IMR-90 (cell line): ENCODE results near the gene COL3A1. TPM values are rescaled to one million over a fixed set of nuclear protein-coding genes. Genes with fewer than 3 reads are reported as not detected.

Experiments used
- ATAC-seq: fragments of 200-7000 bp; cut with Tn5 transposase; 2 replicates; pipeline ENCODE4 v1.9.1; 2020; ENCODE audit warnings: low read depth, mild to moderate bottlenecking, moderate library complexity
- BruUV-seq: library from RNA; stranded (reverse); fragments of 400-500 nt; replicated peaks from 2 replicates; lab custom pipeline; 2021; lab: Mats Ljungman, UMichigan
- CTCF ChIA-PET: fragments of 300-600 bp; formaldehyde crosslinking; extraction: SDS; loops from one replicate; lab custom pipeline; 2021; ENCODE audit warnings: antibody characterized with exemption; lab: Yijun Ruan, JAX
- POLR2A ChIA-PET: fragments of 300-600 bp; sonication (Branson Sonifier 250); formaldehyde crosslinking; loops from one replicate; lab custom pipeline; 2022; ENCODE audit warnings: antibody characterized with exemption; ENCODE audit not compliant: unreplicated experiment; lab: Charles Lee
- DNase-seq: peaks from one replicate; pipeline ENCODE4 v3.0.0; 2013
- H2AFZ ChIP-seq: replicated peaks from 2 replicates; pipeline ENCODE3; 2013; ENCODE audit warnings: low read length, mild to moderate bottlenecking; ENCODE audit not compliant: poor library complexity
- H2AK5ac ChIP-seq: 2 replicates; pipeline ENCODE4 v1.6.1; 2013; ENCODE audit warnings: low read depth, low read length, inconsistent platforms
- H2AK9ac ChIP-seq: replicated peaks from 2 replicates; pipeline ENCODE3; 2013; ENCODE audit warnings: mild to moderate bottlenecking, low read depth, low read length, moderate library complexity; ENCODE audit not compliant: poor library complexity
- H2BK120ac ChIP-seq: 2 replicates; pipeline ENCODE4 v1.6.1; 2013; ENCODE audit warnings: low read depth, low read length, inconsistent platforms
- H2BK15ac ChIP-seq: 3 replicates; pipeline ENCODE4 v1.6.1; 2013; ENCODE audit warnings: low read depth, low read length, inconsistent platforms
- H2BK20ac ChIP-seq: 2 replicates; pipeline ENCODE4 v1.6.1; 2013; ENCODE audit warnings: low read depth, mild to moderate bottlenecking, inconsistent platforms, low read length, moderate library complexity
- H2BK5ac ChIP-seq: 2 replicates; pipeline ENCODE4 v1.6.1; 2013; ENCODE audit warnings: mild to moderate bottlenecking, low read depth, low read length, inconsistent platforms; ENCODE audit not compliant: poor library complexity, severe bottlenecking
- H3K14ac ChIP-seq: replicated peaks from 2 replicates; pipeline ENCODE4 v1.6.1; 2013; ENCODE audit warnings: low read depth, low read length, inconsistent platforms
- H3K18ac ChIP-seq: 2 replicates; pipeline ENCODE4 v1.6.1; 2013; ENCODE audit warnings: low read depth, low read length, control low read depth
- H3K23ac ChIP-seq: 2 replicates; pipeline ENCODE4 v1.6.1; 2013; ENCODE audit warnings: low read depth, low read length, inconsistent platforms
- H3K27ac ChIP-seq: 2 replicates; pipeline ENCODE4 v1.5.1; 2013; ENCODE audit warnings: mild to moderate bottlenecking, control low read depth, low read length; ENCODE audit not compliant: insufficient read depth
- H3K27me3 ChIP-seq: 2 replicates; pipeline ENCODE4 v1.6.1; 2013; ENCODE audit warnings: low read length; ENCODE audit not compliant: control insufficient read depth, insufficient read depth
- H3K36me3 ChIP-seq: 2 replicates; pipeline ENCODE4 v1.6.1; 2013; ENCODE audit warnings: low read length, mixed read lengths; ENCODE audit not compliant: control insufficient read depth, insufficient read depth
- H3K4ac ChIP-seq: 2 replicates; pipeline ENCODE4 v1.6.1; 2013; ENCODE audit warnings: low read depth, low read length, inconsistent platforms
- H3K4me1 ChIP-seq: 2 replicates; pipeline ENCODE4 v1.6.1; 2013; ENCODE audit warnings: low read length, mixed read lengths; ENCODE audit not compliant: control insufficient read depth, insufficient read depth
- H3K4me2 ChIP-seq: 2 replicates; pipeline ENCODE4 v1.6.1; 2013; ENCODE audit warnings: low read depth, mild to moderate bottlenecking, control low read depth, low read length, moderate library complexity
- H3K4me3 ChIP-seq: 2 replicates; pipeline ENCODE4 v1.5.1; 2013; ENCODE audit warnings: low read depth, mild to moderate bottlenecking, control low read depth, low read length, moderate library complexity; ENCODE audit not compliant: insufficient read depth
- H3K56ac ChIP-seq: 2 replicates; pipeline ENCODE4 v1.6.1; 2013; ENCODE audit warnings: low read length, inconsistent platforms; ENCODE audit not compliant: insufficient read depth; ENCODE audit errors: extremely low read depth
- H3K79me1 ChIP-seq, 2 experiments: 2 replicates each; pipeline ENCODE4 v1.6.1; 2013; ENCODE audit warnings: low read length in 2 of 2, inconsistent platforms in 1 of 2, low read depth in 1 of 2
- H3K9ac ChIP-seq: 2 replicates; pipeline ENCODE4 v1.6.1; 2013; ENCODE audit warnings: low read depth, low read length, control low read depth
- H3K9me1 ChIP-seq: 2 replicates; pipeline ENCODE4 v1.6.1; 2013; ENCODE audit warnings: low read length, inconsistent platforms; ENCODE audit not compliant: insufficient read depth
- H3K9me3 ChIP-seq: 2 replicates; pipeline ENCODE4 v1.6.1; 2013; ENCODE audit warnings: low read length; ENCODE audit not compliant: control insufficient read depth, insufficient read depth
- H4K20me1 ChIP-seq: 2 replicates; pipeline ENCODE4 v1.6.1; 2013; ENCODE audit warnings: low read length, inconsistent platforms; ENCODE audit not compliant: insufficient read depth
- H4K5ac ChIP-seq: 2 replicates; pipeline ENCODE4 v1.6.1; 2013; ENCODE audit warnings: mild to moderate bottlenecking, low read depth, low read length, control low read depth
- H4K8ac ChIP-seq, 2 experiments: 2 replicates each; pipeline ENCODE4 v1.6.1; 2013; ENCODE audit warnings: low read depth in 2 of 2, low read length in 2 of 2, control low read depth in 1 of 2, inconsistent platforms in 1 of 2
- H4K91ac ChIP-seq: 2 replicates; pipeline ENCODE4 v1.6.1; 2013; ENCODE audit warnings: low read depth, low read length, inconsistent platforms; ENCODE audit not compliant: insufficient read depth
- FOS ChIP-seq: fragments of 150-350 bp; IDR thresholded peaks from 2 replicates; pipeline ENCODE4 v1.6.1; 2016; ENCODE audit warnings: low read depth, low read length
- MAFK ChIP-seq: IDR thresholded peaks from 2 replicates; pipeline ENCODE4 v1.6.1; 2012; ENCODE audit warnings: low read depth, low read length, improper control_type of control experiment
- MXI1 ChIP-seq: IDR thresholded peaks from 2 replicates; pipeline ENCODE4 v1.6.1; 2012; ENCODE audit warnings: low read depth, mild to moderate bottlenecking, low read length, moderate library complexity, borderline replicate concordance
- NFE2L2 ChIP-seq: fragments of 150-350 bp; IDR thresholded peaks from 2 replicates; pipeline ENCODE4 v1.6.1; 2016; ENCODE audit warnings: low read depth, mild to moderate bottlenecking, low read length
- RFX5 ChIP-seq: IDR thresholded peaks from 2 replicates; pipeline ENCODE4 v1.8.0; 2012; ENCODE audit warnings: low read depth, mild to moderate bottlenecking, low read length, moderate library complexity
- SMC3 ChIP-seq: fragments of 150-350 bp; IDR thresholded peaks from 2 replicates; pipeline ENCODE4 v1.6.1; 2016; ENCODE audit warnings: low read depth, mild to moderate bottlenecking, antibody characterized with exemption, low read length, moderate library complexity
- WGBS, 2 experiments: methylation state at CpG; one replicate each; pipeline versions ENCODE4 v1.1.5 to v1.1.7; 2013; ENCODE audit warnings: missing lambda C conversion rate in 2 of 2; ENCODE audit not compliant: insufficient read length in 1 of 2; ENCODE audit errors: extremely low coverage in 2 of 2; 5-methylcytosine and 5-hydroxymethylcytosine counted together
- dilution Hi-C: fragments of 300-500 bp; cut with HindIII; formaldehyde crosslinking; loops from one replicate; pipeline ENCODE4 v1.14.3; 2018; ENCODE audit warnings: low sequenced_read_pairs; ENCODE audit not compliant: unreplicated experiment
- in situ Hi-C: fragments of 300-500 bp; cut with MboI; formaldehyde crosslinking; loops from 3 replicates; pipeline ENCODE4 v1.14.3; 2019; ENCODE audit warnings: low sequenced_read_pairs, inconsistent platforms, mixed read lengths
- intact Hi-C: fragments of 100-400 bp; cut with micrococcal nuclease; formaldehyde crosslinking; loops from 2 replicates; pipeline ENCODE4 v1.10.0; 2022
- polyA plus RNA-seq, 3 experiments: library from polyadenylated mRNA; depleted of rRNA; stranded (reverse); fragments of >200 nt; gene quantifications; 2 replicates each; pipeline ENCODE4 v1.2.3, GENCODE V29; 2012; ENCODE audit warnings: low replicate concordance in 1 of 3
- total RNA-seq: library from RNA; depleted of rRNA; stranded (reverse); fragments of >200 nt; gene quantifications from 2 replicates; pipeline ENCODE4 v1.2.3, GENCODE V29; 2012

The COL3A1 gene
- total and polyA plus RNA-seq, 2 of the 4 experiments (the other 2 are of a cell fraction), result 402 to 408 TPM

GRCh38 chr2:189002079-189002478, 27.9 kb downstream of the COL3A1 start:
- intact Hi-C loops, result loop anchor here (5.0 kb wide), 1 partner anchor 40 kb away; no protein-coding TSS in a partner anchor

More at GRCh38 chr2:189002079-189002478, 27.9 kb downstream of the COL3A1 start:
- in situ Hi-C loops (no loop called here), dilution Hi-C loops (no loop called here)
- Histone ChIP-seq H2AK9ac (no peak overlapping the region), H4K20me1 (no peaks in the 10 kb centered on the region), H2BK20ac (no peak overlapping the region; the same call in 1 of the 2 replicates), H2BK15ac (no peak overlapping the region), H3K9ac (no peak overlapping the region), H3K27ac (peak overlapping the region; percentile 26; the same call in 1 of the 2 replicates), H2AFZ (no peak overlapping the region), H3K23ac (no peak overlapping the region; the same call in 1 of the 2 replicates), H3K9me3 (no peaks in the 10 kb centered on the region), H3K4ac (peak overlapping the region; percentile 34), H4K5ac (peak overlapping the region; percentile 40), H2AK5ac (0 out of 2 replicates have a peak overlapping the region, but pooled peaks have one; percentile 1), H2BK5ac (peak overlapping the region; percentile 99), H3K27me3 (no peaks in the 10 kb centered on the region), H3K18ac (peak overlapping the region; percentile 4; the same call in 1 of the 2 replicates), H3K9me1 (peaks cover 4% of the 10 kb centered on the region), H3K79me1 (peaks cover 21 to 54% of the 10 kb centered on the region in 2 experiments), H3K4me2 (no peak overlapping the region), H4K91ac (no peak overlapping the region; the same call in 1 of the 2 replicates), H2BK120ac (peak overlapping the region; percentile 69), H3K14ac (no peak overlapping the region; the same call in 1 of the 2 replicates), H3K4me1 (peaks cover 10% of the 10 kb centered on the region), H3K36me3 (peaks cover 82% of the 10 kb centered on the region), H4K8ac (peak overlapping the region; percentile 37 to 88), H3K4me3 (no peak overlapping the region), H3K56ac (peak overlapping the region; percentile 1; the same call in 1 of the 2 replicates)
- ATAC-seq (peak; percentile 25), DNase-seq (peak; percentile 85)
- BruUV-seq, result no TSS peak
- WGBS, 2 experiments, result no CpG with 5 or more reads among the region's 1 CpG
- CTCF ChIA-PET, result no interaction called here
- TF ChIP-seq FOS (0 out of 2 replicates have a peak, but pooled peaks have one; percentile 12), NFE2L2 (peak; percentile 46; the same call in 1 of the 2 replicates), MAFK (peak; percentile 46; the same call in 1 of the 2 replicates), SMC3 (0 out of 2 replicates have a peak, but pooled peaks have one; percentile 15), RFX5 (no peak), MXI1 (no peak)
- POLR2A ChIA-PET, result no interaction called here
